OCI-LY3 (cell line): ENCODE results near the gene CDKN2B.

Experiments used
- H2AFZ ChIP-seq: fragments of 200-600, 300-600 bp; shearing (Covaris generic); 2 replicates; pipeline ENCODE4 v1.6.0; 2014; ENCODE audit warnings: antibody characterized with exemption, low read depth, low read length
- H3K27ac ChIP-seq: fragments of 200-600, 300-600 bp; sonication (generic); 2 replicates; pipeline ENCODE4 v1.5.1; 2014; ENCODE audit warnings: mild to moderate bottlenecking, low read length, moderate library complexity, mixed read lengths
- H3K27me3 ChIP-seq: fragments of 200-600, 300-600 bp; sonication (generic); 2 replicates; pipeline ENCODE4 v1.6.1; 2014; ENCODE audit warnings: low read depth, low read length, mixed read lengths
- H3K36me3 ChIP-seq: fragments of 200-600, 300-600 bp; sonication (generic); replicated peaks from 2 replicates; pipeline ENCODE3; 2014; ENCODE audit warnings: low read depth, low read length, mixed read lengths
- H3K4me1 ChIP-seq: fragments of 300-600, 200-600 bp; sonication (generic); 2 replicates; pipeline ENCODE4 v1.6.1; 2014; ENCODE audit warnings: low read length, mixed read lengths
- H3K4me2 ChIP-seq: fragments of 200-600, 300-600 bp; sonication (generic); 2 replicates; pipeline ENCODE4 v1.6.1; 2014; ENCODE audit warnings: low read length, mixed read lengths
- H3K4me3 ChIP-seq: fragments of 300-600, 200-600 bp; sonication (generic); 2 replicates; pipeline ENCODE4 v1.5.1; 2014; ENCODE audit warnings: antibody characterized with exemption, mild to moderate bottlenecking, low read length, moderate library complexity
- H3K79me2 ChIP-seq: fragments of 300-600, 200-600 bp; shearing (Covaris generic); 2 replicates; pipeline ENCODE4 v1.6.1; 2014; ENCODE audit warnings: mild to moderate bottlenecking, low read length, mixed read lengths
- H3K9ac ChIP-seq: fragments of 300-600, 200-600 bp; shearing (Covaris generic); 2 replicates; pipeline ENCODE4 v1.6.0; 2014; ENCODE audit warnings: mild to moderate bottlenecking, low read length, moderate library complexity
- H3K9me3 ChIP-seq: fragments of 200-600, 300-600 bp; shearing (Covaris generic); 2 replicates; pipeline ENCODE4 v1.6.1; 2014; ENCODE audit warnings: low read length, mixed read lengths; ENCODE audit not compliant: insufficient read depth
- H4K20me1 ChIP-seq: fragments of 200-600, 300-600 bp; sonication (generic); 2 replicates; pipeline ENCODE4 v1.6.1; 2016; ENCODE audit warnings: low read length, mixed read lengths; ENCODE audit not compliant: insufficient read depth
- CTCF ChIP-seq: fragments of 200-600, 300-600 bp; sonication (generic); IDR thresholded peaks from 2 replicates; pipeline ENCODE4 v1.5.1; 2014; ENCODE audit warnings: antibody characterized with exemption, low read length, low read depth
- EZH2phosphoT487 ChIP-seq: fragments of 200-600 bp; shearing (Covaris generic); IDR thresholded peaks from 2 replicates; pipeline ENCODE4 v1.6.1; 2018; ENCODE audit warnings: antibody characterized with exemption, mixed run types, low read depth

CDKN2B gene

GRCh38 chr9:21972361-21972760 is 36.7 kb downstream of the CDKN2B start:
- no peaks in the 10 kb centered on the region for H3K27me3 ChIP-seq
- no peaks in the 10 kb centered on the region for H3K79me2 ChIP-seq
- no peak overlapping the region for H2AFZ ChIP-seq
- H3K36me3 ChIP-seq: no peaks in the 10 kb centered on the region
- H3K27ac ChIP-seq: no peak overlapping the region
- TF ChIP-seq EZH2phosphoT487: no peak
- no peak overlapping the region for H3K4me3 ChIP-seq
- no peak overlapping the region for H3K4me2 ChIP-seq
- H4K20me1 ChIP-seq: no peaks in the 10 kb centered on the region
- H3K4me1 ChIP-seq: no peaks in the 10 kb centered on the region
- H3K9me3 ChIP-seq: no peaks in the 10 kb centered on the region
- H3K9ac ChIP-seq: no peak overlapping the region

GRCh38 chr9:21970800-21971640 is 38.1 kb downstream of the CDKN2B start:
- Histone ChIP-seq H3K4me2 (no peak overlapping the region), H2AFZ (no peak overlapping the region), H3K9ac (no peak overlapping the region), H3K9me3 (no peaks in the 10 kb centered on the region), H3K4me3 (no peak overlapping the region), H3K79me2 (no peaks in the 10 kb centered on the region), H3K27ac (no peak overlapping the region), H3K36me3 (no peaks in the 10 kb centered on the region), H3K27me3 (no peaks in the 10 kb centered on the region), H4K20me1 (no peaks in the 10 kb centered on the region), H3K4me1 (no peaks in the 10 kb centered on the region)
- TF ChIP-seq CTCF: no peak
- no peak for TF ChIP-seq EZH2phosphoT487

- no peaks in the 10 kb centered on the region for H3K4me1 ChIP-seq
Observed at GRCh38 chr9:21969951-21970799, 38.9 kb downstream of the CDKN2B start.

More at GRCh38 chr9:21969951-21970799, 38.9 kb downstream of the CDKN2B start:
- Histone ChIP-seq H3K27me3 (no peaks in the 10 kb centered on the region), H2AFZ (no peak overlapping the region), H3K79me2 (no peaks in the 10 kb centered on the region), H3K9ac (no peak overlapping the region), H4K20me1 (no peaks in the 10 kb centered on the region), H3K9me3 (no peaks in the 10 kb centered on the region), H3K4me3 (no peak overlapping the region), H3K27ac (no peak overlapping the region), H3K36me3 (no peaks in the 10 kb centered on the region), H3K4me2 (no peak overlapping the region)
- TF ChIP-seq EZH2phosphoT487: no peak
- no peak for TF ChIP-seq CTCF
